Activated CD4-positive, alpha-beta T cell treated with anti-CD3 and anti-CD28 coated beads, Interleukin-2, amount 50 U/mL, for 1 hour (primary cell): ENCODE measurements around the gene LHB.
"Not testable (repeated sequence)": the region's sequence is repeated elsewhere in the genome, so short reads cannot be mapped to it uniquely, and the experiment has no call there.

ENCODE experiments used
- DNase-seq: peaks from one replicate; pipeline ENCODE4 v3.0.0-alpha.2; 2020

The LHB gene

DNA sequence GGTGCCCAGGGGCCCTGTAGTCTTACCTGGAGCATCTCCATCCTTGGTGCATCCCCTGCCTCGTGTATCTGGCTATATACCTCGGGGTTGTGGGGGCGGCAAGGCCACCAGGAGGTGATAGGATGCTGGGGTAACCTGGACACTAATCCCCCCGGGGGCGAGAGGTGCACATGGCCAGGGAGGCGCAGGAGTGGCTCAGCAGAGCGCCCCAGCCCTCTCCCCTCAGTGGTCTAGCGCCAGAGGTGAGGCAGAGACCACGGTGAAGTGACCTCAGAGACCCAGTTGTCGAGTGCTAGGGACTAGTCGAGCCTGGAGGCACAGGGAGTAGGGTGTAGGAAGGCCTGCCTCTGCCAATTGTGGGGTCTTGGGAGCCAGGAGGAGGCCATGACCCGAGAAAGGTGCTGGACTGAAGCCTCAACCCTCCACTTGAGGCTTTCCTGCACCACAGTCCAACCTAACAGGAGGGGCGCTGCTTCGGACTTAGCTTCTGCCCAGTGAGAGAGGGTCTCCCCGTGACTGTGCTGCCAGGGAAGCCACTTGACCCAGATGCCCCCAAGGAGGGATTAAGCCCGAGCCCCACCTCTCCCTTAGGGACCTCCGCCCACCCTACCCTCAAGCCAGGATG is at the start of gene LHB:
Gene LHB (minus strand): TSS at position 51 of the 625 bp plus-strand sequence. CDS start 10 bp downstream, at position 41.
- no peak for DNase-seq

DNA sequence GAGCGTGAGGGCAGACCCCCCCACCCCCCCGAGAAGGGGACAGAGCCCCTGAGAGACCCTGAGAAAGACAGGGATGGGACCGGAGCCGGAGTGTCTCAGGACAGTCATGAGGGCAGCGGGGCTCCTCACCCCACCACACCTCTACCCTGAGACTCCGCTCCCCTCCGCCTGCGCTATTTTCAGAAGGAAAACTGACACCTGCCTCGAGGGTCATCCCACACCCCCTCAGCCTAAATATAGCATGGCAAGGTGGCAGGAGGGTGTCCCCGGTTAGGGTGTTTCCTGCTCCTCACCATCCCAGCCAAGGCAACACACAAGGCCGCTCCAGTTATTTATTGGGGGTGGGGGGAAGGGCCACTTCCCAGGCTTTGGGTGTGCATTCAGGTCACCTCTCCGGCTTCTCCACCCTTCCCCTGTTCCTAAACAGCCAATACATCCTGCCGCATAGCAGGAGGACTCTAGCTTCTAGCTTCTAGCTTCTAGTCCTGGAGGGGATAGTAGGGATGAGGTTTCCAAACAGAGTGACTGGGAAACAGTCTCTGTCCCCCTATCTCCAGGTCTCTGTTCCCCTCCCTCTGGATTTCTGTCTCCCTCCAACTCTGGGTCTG is 49.1 kb upstream of the LHB start:
- DNase-seq: no peak

DNA sequence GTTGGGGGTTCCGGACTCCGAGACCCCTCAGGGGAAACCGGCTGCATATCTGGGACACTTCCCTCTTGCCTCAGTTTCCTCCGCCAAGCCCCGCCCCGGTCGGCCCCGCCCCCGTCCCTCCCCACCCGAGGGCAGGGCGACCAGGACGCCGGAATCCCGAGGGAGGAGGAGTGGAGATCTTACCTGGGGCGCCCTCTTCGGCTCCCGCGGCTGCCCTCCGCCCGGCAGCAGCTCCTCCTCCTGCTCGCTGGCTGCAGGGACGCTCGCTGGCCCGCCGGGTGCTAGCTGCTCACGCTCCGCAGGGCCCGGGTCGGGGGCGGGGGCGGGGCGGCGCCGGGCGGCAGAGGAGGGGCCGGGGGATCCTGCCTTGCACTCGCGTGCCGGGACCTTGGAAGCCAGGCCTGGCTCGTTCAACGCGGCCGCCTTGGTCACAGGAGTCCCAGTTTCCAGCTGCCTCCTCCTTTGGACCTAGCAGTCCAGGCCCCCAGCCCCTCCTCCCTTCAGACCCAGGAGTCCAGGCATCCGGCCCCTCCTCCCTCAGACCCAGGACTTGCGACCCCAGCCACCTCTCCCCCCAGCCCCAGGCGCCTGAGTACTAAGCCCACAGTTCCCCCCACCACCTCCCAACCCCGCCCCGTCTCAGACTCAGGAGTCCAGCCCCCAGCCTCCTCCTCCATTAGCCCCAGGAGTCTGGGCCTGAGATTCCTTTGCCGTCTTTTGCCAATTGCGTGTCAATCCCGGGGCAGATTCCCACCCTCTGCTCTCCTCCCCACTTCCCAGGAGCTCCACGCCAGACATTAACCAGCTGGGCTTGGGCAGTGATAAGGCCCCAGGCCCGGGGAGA is 48.1 kb upstream of the LHB start, which contains the start of gene NTF4:
Gene NTF4 (minus strand): TSS at position 51 of the 844 bp plus-strand sequence. CDS start 2,821 bp downstream, outside the sequence.
- DNase-seq: no peak

DNA sequence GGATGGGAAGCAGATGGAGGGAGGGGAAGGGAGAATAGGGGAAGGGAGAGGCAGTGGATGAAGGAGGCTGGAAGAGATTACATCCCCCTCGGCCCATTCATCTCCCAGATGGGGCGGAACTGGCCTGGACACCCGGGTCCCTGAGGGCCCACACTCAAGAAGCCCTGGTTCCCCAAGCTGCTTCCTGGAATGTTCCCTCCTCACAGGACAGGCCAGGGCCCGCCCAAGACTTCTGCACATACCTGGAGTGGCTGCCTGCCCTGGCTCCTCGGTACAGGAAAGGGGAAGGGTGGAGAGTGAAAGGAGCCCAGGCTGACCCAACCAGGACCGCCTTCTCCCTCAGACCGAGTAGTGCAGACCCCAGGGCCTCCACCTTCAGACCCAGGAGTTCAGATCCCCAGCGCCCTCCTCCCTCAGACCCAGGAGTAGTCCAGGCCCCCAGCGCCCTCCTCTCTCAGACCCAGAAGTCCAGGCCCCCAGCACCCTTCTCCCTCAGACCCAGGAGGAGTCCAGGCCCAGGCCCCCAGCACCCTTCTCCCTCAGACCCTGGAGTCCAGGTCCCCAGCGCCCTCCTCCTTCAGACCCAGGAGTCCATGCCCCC is 47.2 kb upstream of the LHB start:
- DNase-seq: no peak

DNA sequence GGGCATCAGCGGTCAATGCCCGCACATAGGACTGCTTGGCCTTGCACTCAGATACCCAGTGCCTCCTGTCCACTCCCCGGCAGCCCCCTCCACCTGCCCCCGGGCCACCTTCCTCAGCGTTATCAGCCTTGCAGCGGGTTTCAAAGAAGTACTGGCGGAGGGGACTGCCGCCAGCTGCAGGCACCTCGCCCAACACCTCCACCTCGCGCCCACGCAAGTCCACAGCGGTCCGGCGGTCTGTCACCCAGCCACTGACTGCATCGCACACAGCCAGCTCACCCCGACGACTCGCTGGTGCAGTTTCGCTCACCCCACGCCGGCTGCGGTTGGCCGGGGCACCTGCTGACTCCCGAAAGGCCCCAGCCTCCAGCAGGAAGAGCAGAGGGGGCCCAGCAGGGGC is 44.6 kb upstream of the LHB start:
- no peak for DNase-seq

DNA sequence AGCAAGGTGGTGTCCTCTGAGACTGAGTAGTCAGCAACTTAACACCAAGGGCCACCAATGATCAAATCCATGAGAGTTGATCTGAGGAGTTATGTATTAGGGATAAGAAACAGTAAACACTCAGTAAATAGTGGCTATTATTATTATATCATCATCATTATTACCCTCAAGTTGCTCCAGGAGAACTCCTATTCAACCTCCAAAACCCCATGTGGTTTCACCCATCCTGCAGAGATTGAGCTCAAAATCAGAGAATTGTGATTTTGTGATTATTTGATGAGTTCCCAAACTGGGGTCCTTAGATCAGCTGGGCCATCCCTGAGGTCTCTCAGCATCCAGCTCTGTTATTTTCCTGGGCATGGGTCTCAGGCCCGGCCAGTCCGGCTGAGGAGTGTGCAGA is 44.1 kb upstream of the LHB start:
- no peak for DNase-seq

DNA sequence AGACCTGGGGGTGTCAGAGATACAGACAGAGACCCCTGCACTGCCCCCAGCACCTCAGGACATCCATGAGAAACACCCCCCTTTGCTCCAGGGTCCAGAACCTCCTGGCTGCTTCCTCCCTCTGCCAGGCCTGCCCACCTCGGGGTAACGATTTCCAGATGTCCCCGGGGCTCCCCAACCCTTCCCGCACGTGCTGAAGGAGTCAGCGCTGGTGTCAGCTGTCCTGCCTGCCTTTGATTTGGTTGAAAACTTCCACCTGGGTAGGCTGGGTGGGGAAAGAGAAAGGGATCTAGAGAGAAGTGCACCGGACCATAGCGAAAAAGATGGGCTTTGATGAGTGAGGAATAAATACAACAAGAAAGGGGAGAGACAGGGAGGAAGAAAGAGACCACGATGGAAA is 42.2 kb upstream of the LHB start:
- no peak for DNase-seq

DNA sequence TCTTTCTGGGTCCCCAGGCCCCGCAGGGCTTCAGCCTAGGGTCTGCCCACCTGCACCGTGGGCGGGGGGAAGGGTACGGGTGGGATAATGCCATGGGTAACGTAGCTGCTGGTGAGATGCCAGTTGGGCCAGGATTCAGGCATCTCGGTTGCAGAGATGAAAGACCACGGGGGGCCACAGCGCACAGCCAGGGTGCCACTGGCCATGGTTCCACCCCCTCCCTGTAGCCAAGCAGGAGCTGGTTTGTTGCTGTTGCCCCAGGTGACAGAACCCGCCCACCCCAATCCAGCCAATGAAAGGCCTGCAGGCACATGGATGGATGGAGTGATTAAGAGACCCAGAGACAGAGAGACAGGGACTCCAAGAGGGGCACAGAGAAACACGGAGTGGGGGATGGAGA is 41.7 kb upstream of the LHB start:
- DNase-seq: no peak

DNA sequence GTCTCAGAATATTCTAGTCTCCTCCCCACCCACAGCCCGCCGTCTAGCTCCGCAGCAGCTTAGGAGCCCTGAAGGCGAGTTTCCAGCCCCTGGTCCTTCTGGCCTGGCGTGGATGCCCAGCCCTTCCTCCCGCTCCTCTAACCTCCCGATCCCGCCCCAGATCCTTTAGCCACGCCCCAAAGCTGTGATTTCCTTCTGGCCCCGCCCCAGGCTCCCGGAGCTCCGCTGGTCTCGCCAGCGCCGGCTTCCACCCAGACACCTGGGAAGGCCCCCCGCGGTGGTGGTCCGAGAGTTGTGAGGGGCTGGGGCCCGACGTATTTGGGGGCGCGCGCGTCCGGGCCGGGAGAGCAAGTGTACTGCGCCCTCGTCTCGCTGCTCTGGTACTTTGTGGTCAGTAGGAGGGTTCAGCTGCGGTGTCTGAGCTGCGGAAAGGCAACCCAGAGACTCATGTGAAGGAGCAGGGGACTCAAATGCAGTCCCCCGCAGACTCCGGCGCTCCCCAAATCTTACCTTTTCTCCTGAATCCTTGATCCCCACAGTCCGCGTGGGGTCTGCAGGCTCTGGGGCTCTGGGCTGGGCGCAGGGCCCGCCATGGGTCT is 40.8 kb upstream of the LHB start, which contains the start of gene CGB7:
Gene CGB7 (minus strand): TSS at position 114 of the 599 bp plus-strand sequence. CDS start 2,374 bp downstream, outside the sequence.
- DNase-seq: peak; percentile 28

DNA sequence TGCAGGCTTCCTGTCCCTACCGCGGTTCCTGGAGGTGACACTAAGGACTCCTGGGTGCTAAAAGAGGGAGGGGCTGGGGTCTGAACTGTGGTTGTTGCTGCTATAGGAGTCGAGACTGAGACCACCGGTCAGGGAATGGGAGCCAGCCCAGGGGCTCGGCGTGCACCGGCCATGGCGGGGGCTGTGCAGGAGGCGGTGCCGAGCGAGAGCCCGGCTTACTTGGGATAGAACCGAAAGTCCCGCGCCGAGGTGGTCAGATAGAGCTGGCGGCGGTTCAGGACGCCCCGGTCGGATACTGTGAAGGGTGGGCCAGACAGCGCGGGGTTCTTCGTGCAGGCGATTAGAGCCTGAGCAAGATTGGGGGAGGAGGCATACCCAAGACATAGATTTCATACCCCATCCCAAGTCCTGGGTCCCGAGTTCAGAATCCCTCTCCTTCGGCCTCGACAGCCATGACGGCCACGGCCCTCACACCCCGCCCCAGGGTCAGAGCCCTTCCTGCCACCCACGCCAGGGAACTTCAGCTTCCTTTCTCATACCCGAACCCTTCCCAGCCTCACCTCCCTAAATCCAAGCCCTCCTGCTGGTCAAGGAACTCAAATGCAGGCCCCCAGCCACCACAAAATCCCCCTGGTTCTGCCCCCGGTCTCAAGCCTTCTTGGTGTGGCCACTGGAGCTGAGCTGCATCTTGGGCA is 40.2 kb upstream of the LHB start:
- not testable (repeated sequence) for DNase-seq

DNA sequence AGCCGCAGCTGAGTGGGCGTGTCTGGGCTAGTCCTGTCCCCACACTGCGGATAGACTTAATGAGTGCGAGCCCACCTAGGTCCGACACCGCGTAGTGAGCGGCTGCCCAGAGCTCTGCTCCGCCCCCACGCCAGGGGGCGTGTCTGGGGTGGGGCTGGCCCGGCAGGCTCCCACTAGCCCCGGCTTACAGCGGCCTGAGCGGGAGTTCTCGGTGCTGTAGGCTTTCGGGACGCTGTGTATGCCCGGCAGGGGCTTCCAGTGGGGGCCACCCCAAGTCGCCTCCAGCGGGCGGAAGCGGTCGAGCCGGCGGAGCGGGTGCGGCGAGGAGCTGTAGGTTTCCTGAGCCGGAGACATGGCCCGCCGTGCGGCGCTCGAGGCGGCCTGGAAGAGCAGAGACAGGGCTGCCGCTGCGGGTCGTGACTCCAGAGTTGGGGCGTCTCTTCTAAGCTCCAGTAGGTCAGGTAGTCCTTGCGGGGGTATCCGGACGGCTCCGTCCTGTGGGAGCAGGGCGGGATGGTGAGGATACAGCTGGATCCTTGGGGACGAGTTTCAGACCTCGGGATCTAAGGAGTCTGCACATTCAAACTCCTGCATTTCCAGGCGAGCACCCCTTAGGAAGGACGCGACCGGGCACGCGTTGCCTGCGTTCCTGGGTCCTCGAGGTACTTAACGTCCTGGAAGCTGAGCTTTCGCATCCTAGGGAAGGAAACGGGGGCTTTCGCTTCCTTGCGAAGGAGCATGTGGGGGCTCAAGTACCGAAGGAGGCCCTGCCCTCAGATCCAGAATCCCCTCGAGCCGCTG is 39.4 kb upstream of the LHB start:
- DNase-seq: peak; percentile 43

DNA sequence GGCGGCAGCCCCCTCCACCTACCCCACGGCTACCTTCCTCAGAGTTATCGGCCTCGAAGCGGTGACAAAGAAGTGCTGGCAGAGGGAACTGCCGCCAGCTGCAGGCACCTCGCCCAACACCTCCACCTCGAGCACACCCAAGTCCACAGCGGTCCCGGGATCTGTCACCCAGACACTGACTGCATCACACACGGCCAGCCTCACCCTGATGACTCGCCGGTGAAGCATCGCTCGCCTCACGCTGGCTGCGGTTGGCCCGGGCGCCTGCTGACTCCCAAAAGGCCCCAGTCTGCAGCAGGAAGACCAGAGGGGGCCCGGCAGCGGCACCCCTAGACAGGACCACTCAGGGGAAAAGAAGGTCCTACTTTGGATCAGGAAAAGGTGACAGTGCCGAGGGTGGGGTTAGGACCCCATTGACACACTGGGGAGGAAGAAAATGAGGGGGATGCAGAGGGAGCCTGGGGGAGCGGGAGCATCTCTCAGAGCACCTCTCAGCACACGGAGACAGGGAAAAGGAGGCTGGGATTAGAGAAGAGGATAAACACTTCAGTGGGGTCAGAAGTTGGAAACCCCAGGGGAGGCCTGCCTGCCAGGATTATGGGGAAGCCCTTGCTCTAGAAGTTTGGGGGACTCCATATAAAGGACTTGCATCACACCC is 33.6 kb upstream of the LHB start:
- DNase-seq: not testable (repeated sequence)

DNA sequence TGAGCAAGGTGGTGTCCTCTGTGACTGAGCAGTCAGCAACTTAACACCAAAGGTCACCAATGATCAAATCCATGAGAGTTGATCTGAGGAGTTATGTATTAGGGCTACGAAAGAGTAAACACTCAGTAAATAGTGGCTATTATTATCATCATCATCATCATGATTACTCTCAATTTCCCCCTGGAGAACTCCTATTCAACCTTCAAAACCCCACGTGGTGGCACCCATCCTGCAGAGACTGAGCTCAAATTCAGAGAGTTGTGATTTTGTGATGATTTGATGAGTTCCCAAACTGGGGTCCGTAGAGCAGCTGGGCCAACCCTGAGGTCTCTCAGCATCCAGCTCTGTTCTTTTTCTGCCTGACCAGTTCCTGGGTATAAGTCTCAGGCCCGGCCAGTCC is 32.9 kb upstream of the LHB start:
- not testable (repeated sequence) for DNase-seq

DNA sequence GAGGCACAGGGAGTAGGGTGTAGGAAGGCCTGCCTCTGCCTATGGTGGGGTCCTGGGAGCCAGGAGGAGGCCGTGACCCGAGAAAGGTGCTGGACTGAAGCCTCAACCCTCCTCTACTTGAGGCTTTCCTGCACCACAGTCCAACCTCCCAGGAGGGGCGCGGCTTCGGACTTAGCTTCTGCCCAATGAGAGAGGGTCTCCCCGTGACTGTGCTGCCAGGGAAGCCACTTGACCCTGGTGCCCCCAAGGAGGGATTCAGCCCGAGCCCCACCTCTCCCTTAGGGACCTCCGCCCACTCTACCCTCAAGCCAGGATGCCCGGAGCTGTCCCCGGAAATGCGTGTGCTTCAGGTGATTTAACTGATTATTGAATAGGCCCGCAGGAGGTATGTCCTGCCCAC is 32.1 kb upstream of the LHB start, which contains the start of gene CGB8:
Gene CGB8 (minus strand): TSS at position 101 of the 400 bp plus-strand sequence. CDS start 372 bp downstream, outside the sequence.
- DNase-seq: not testable (repeated sequence)

DNA sequence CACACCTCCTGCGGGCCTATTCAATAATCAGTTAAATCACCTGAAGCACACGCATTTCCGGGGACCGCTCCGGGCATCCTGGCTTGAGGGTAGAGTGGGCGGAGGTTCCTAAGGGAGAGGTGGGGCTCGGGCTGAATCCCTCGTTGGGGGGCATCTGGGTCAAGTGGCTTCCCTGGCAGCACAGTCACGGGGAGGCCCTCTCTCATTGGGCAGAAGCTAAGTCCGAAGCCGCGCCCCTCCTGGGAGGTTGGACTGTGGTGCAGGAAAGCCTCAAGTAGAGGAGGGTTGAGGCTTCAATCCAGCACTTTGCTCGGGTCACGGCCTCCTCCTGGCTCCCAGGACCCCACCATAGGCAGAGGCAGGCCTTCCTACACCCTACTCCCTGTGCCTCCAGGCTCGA is 26.7 kb upstream of the LHB start, which contains the start of gene CGB5:
Gene CGB5 (plus strand): TSS at position 301 of the 400 bp plus-strand sequence. CDS start 362 bp downstream, outside the sequence.
- not testable (repeated sequence) for DNase-seq

DNA sequence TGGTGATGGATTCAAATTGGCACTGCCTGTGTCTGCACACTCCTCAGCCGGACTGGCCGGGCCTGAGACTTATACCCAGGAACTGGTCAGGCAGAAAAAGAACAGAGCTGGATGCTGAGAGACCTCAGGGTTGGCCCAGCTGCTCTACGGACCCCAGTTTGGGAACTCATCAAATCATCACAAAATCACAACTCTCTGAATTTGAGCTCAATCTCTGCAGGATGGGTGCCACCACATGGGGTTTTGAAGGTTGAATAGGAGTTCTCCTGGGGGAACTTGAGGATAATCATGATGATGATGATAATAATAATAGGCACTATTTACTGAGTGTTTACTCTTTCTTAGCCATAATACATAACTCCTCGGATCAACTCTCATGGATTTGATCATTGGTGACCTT is 25.8 kb upstream of the LHB start:
- DNase-seq: not testable (repeated sequence)

DNA sequence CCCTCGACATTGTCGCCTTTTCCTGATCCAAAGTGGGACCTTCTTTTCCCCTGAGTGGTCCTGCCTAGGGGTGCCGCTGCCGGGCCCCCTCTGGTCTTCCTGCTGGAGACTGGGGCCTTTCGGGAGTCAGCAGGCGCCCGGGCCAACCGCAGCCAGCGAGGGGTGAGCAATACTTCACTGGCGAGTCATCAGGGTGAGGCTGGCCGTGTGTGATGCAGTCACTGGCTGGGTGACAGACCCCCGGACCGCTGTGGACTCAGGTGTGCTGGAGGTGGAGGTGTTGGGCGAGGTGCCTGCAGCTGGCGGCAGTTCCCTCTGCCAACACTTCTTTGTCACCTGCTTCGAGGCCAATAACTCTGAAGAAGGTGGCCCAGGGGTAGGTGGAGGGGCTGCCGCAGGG is 25.3 kb upstream of the LHB start:
- DNase-seq: no peak

DNA sequence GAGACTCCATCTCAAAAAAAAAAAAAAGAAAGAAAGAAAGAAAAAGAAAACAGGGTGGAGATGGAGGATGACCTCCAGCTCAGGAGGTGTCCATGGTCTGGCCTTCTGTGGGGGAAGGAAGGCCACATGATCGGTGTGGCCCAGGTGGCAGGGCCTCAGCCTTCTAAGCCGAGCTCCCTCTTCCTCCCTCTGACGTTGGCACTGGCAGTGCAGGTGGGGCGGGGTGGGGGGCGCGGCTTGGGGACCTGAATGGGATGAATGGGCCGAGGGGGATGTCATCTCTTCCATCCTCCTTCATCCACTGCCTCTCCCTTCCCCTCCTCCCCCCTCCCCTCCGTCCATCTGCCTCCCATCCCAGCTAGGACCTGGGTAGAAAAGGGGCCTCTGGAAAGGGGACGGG is 22.8 kb upstream of the LHB start:
- DNase-seq: not testable (repeated sequence)

DNA sequence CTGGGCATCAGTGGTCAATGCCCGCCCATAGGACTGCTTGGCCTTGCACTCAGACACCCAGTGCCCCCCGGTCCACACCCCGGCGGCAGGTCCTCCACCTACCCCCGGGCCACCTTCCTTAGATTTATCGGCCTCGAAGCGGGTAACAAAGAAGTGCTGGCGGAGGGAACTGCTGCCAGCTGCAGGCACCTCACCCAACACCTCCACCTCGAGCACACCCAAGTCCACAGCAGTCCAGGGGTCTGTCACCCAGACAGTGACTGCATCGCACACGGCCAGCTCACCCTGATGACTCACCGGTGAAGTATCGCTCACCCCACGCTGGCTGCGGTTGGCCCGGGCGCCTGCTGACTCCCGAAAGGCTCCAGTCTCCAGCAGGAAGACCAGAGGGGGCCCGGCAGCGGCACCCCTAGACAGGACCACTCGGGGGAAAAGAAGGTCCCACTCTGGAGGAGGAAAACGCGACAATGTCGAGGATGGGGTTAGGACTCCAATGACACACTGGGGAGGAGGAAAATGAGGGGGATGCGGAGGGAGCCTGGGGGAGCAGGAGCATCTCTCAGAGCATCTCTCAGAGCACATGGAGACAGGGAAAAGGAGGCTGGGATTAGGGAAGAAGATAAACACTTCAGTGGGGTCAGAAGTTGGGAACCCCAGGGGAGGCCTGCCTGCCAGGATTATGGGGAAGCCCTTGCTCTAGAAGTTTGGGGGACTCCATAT is 21.8 kb upstream of the LHB start:
- not testable (repeated sequence) for DNase-seq

DNA sequence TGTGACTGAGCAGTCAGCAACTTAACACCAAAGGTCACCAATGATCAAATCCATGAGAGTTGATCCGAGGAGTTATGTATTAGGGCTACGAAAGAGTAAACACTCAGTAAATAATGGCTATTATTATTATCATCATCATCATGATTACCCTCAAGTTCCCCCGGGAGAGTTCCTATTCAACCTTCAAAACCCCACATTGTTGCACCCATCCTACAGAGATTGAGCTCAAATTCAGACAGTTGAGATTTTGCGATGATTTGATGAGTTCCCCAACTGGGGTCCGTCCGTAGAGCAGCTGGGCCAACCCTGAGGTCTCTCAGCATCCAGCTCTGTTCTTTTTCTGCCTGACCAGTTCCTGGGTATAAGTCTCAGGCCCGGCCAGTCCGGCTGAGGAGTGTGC is 21.2 kb upstream of the LHB start:
- not testable (repeated sequence) for DNase-seq
